Measurements from ENCODE around the gene CC2D1A.

DNA sequence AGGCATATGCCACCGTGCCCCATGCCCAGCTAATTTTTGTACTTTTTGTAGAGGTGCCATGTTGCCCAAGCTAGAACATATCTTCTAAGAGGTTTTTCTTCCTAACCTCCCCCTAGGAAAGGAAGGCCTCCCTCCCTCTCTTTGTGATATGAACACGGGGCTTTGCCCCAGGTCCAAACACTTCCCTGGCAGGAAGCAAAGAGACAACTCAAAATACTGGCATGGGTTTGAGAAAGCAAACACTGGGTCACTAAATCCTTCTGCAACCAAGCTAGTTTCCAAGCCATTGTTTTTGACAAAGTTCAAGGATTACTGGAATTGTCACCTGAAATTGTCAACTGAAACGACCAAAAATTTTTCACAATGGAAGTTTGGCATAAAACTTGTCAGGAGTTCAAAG lies 8.8 kb downstream of the CC2D1A start:
- TF ChIP-seq EZH2 (IDR thresholded peaks at IDR 0.05; ENCODE audit: insufficient read depth, poor library complexity, severe bottlenecking) (no peak), EZH2phosphoT487 (IDR thresholded peaks at IDR 0.05; ENCODE audit: insufficient read depth, low read depth) (no peak)
